H9 (cell line): ENCODE measurements around the gene E2F1. TPM values are rescaled to one million over a fixed set of nuclear protein-coding genes. Genes with fewer than 3 reads are reported as not detected.
A peak's percentile ranks its signal among the peaks of the same experiment; 100 is the strongest.

ENCODE experiments used
- DNase-seq: peaks from one replicate; pipeline ENCODE4 v3.0.0-alpha.2; 2017
- H2AFZ ChIP-seq: one replicate; pipeline ENCODE4 v1.6.1; 2013; ENCODE audit warnings: mild to moderate bottlenecking, low read length, control low read depth, moderate library complexity
- H2AK5ac ChIP-seq: 2 replicates; pipeline ENCODE4 v1.6.1; 2013; ENCODE audit warnings: low read length, control low read depth, mixed read lengths; ENCODE audit not compliant: insufficient read length
- H2BK120ac ChIP-seq: one replicate; pipeline ENCODE4 v1.6.1; 2013; ENCODE audit warnings: low read depth, mild to moderate bottlenecking, low read length, control low read depth, inconsistent platforms; ENCODE audit not compliant: poor library complexity, severe bottlenecking
- H2BK12ac ChIP-seq: 2 replicates; pipeline ENCODE4 v1.6.1; 2013; ENCODE audit warnings: low read length, control low read depth, mixed read lengths, low read depth; ENCODE audit not compliant: insufficient read length
- H2BK15ac ChIP-seq: 2 replicates; pipeline ENCODE4 v1.6.1; 2013; ENCODE audit warnings: low read depth, low read length, control low read depth
- H2BK20ac ChIP-seq: one replicate; pipeline ENCODE4 v1.6.1; 2013; ENCODE audit warnings: low read depth, mild to moderate bottlenecking, low read length, control low read depth, inconsistent platforms; ENCODE audit not compliant: poor library complexity, severe bottlenecking
- H2BK5ac ChIP-seq: 2 replicates; pipeline ENCODE4 v1.6.1; 2013; ENCODE audit warnings: low read length, control low read depth, mixed read lengths; ENCODE audit not compliant: insufficient read length
- H3K14ac ChIP-seq: 2 replicates; pipeline ENCODE4 v1.6.1; 2013; ENCODE audit warnings: low read length, control low read depth; ENCODE audit not compliant: insufficient read depth
- H3K18ac ChIP-seq: 2 replicates; pipeline ENCODE4 v1.6.1; 2013; ENCODE audit warnings: low read depth, mild to moderate bottlenecking, mixed read lengths, low read length, control low read depth; ENCODE audit not compliant: insufficient read length
- H3K23ac ChIP-seq: 2 replicates; pipeline ENCODE4 v1.6.1; 2013; ENCODE audit warnings: low read length, control low read depth, mixed read lengths, low read depth; ENCODE audit not compliant: insufficient read length
- H3K23me2 ChIP-seq: 2 replicates; pipeline ENCODE4 v1.6.1; 2013; ENCODE audit warnings: low read depth, mild to moderate bottlenecking, mixed read lengths, low read length, control low read depth; ENCODE audit not compliant: insufficient read length, poor library complexity, severe bottlenecking
- H3K27ac ChIP-seq: 2 replicates; pipeline ENCODE4 v1.5.1; 2013; ENCODE audit warnings: low read length, control low read depth, mixed read lengths, low read depth; ENCODE audit not compliant: insufficient read length
- H3K27me3 ChIP-seq: 2 replicates; pipeline ENCODE4 v1.6.1; 2013; ENCODE audit warnings: low read length, control low read depth, inconsistent platforms; ENCODE audit not compliant: insufficient read depth
- H3K4ac ChIP-seq: 2 replicates; pipeline ENCODE4 v1.6.1; 2013; ENCODE audit warnings: low read depth, mild to moderate bottlenecking, control low read depth, inconsistent platforms, low read length, moderate library complexity
- H3K4me1 ChIP-seq: 2 replicates; pipeline ENCODE4 v1.6.1; 2013; ENCODE audit warnings: low read length, control low read depth, inconsistent platforms; ENCODE audit not compliant: insufficient read depth
- H3K4me2 ChIP-seq: 2 replicates; pipeline ENCODE4 v1.6.1; 2013; ENCODE audit warnings: low read length, control low read depth, mixed read lengths; ENCODE audit not compliant: insufficient read length, insufficient read depth
- H3K56ac ChIP-seq: 2 replicates; pipeline ENCODE4 v1.6.1; 2013; ENCODE audit warnings: low read depth, mild to moderate bottlenecking, mixed read lengths, low read length, control low read depth; ENCODE audit not compliant: insufficient read length
- H3K79me1 ChIP-seq: 2 replicates; pipeline ENCODE4 v1.6.1; 2013; ENCODE audit warnings: low read depth, mild to moderate bottlenecking, moderate library complexity, low read length, control low read depth, inconsistent platforms; ENCODE audit not compliant: insufficient read depth, poor library complexity, severe bottlenecking
- H3K79me2 ChIP-seq: 2 replicates; pipeline ENCODE4 v1.6.1; 2013; ENCODE audit warnings: low read length, control low read depth, inconsistent platforms; ENCODE audit not compliant: insufficient read depth
- H3K9ac ChIP-seq: 2 replicates; pipeline ENCODE4 v1.6.1; 2013; ENCODE audit warnings: low read length, control low read depth, mixed read lengths; ENCODE audit not compliant: insufficient read length; ENCODE audit errors: extremely low read depth
- H3K9me3 ChIP-seq: one replicate; pipeline ENCODE4 v1.6.1; 2013; ENCODE audit warnings: low read depth, low read length, inconsistent platforms; ENCODE audit not compliant: control insufficient read depth
- H3T11ph ChIP-seq: one replicate; pipeline ENCODE4 v1.6.1; 2013; ENCODE audit warnings: mild to moderate bottlenecking, low read length, control low read depth, inconsistent platforms
- H4K20me1 ChIP-seq: one replicate; pipeline ENCODE4 v1.6.1; 2013; ENCODE audit not compliant: control insufficient read depth, insufficient read length, insufficient read depth
- H4K5ac ChIP-seq: 2 replicates; pipeline ENCODE4 v1.6.1; 2013; ENCODE audit warnings: low read depth, mild to moderate bottlenecking, mixed read lengths, low read length, control low read depth; ENCODE audit not compliant: insufficient read length
- H4K8ac ChIP-seq: replicated peaks from 2 replicates; pipeline ENCODE4 v1.6.1; 2013; ENCODE audit warnings: low read length, control low read depth, mixed read lengths, low read depth; ENCODE audit not compliant: insufficient read length
- H4K91ac ChIP-seq: 2 replicates; pipeline ENCODE4 v1.6.1; 2013; ENCODE audit warnings: low read depth, mild to moderate bottlenecking, moderate library complexity, mixed read lengths, low read length, control low read depth; ENCODE audit not compliant: insufficient read length
- H3K27ac Mint-ChIP-seq, 3 experiments: 2 replicates in 2 of 3; 3 replicates in 1 of 3; pipeline ENCODE4 v1.8.0; 2020 to 2021; ENCODE audit warnings: mixed read lengths in 3 of 3, mild to moderate bottlenecking in 1 of 3, moderate library complexity in 1 of 3
- H3K27me3 Mint-ChIP-seq: 2 replicates; pipeline ENCODE4 v1.8.0; 2021; ENCODE audit warnings: low read depth, mild to moderate bottlenecking, moderate library complexity, mixed read lengths
- H3K36me3 Mint-ChIP-seq, 3 experiments: 2 replicates in 2 of 3; 3 replicates in 1 of 3; pipeline ENCODE4 v1.8.0; 2020 to 2021; ENCODE audit warnings: low read depth in 3 of 3, mixed read lengths in 3 of 3; ENCODE audit not compliant: insufficient read depth in 1 of 3
- H3K4me1 Mint-ChIP-seq, 2 experiments: 2 replicates each; pipeline ENCODE4 v1.8.0; 2020; ENCODE audit warnings: mixed read lengths in 2 of 2
- H3K4me3 Mint-ChIP-seq, 2 experiments: 2 replicates in 1 of 2; 3 replicates in 1 of 2; pipeline ENCODE4 v1.8.0; 2020 to 2021; ENCODE audit warnings: mild to moderate bottlenecking in 2 of 2, mixed read lengths in 2 of 2, moderate library complexity in 1 of 2
- H3K9me3 Mint-ChIP-seq, 2 experiments: 2 replicates in 1 of 2; 3 replicates in 1 of 2; pipeline ENCODE4 v1.8.0; 2020; ENCODE audit warnings: mild to moderate bottlenecking in 2 of 2, mixed read lengths in 2 of 2, moderate library complexity in 1 of 2
- WGBS: extraction: QIAGEN DNeasy Blood & Tissue Kit; methylation state at CpG from one replicate; pipeline ENCODE4 v1.1.7; 2013; ENCODE audit warnings: missing lambda C conversion rate, low lambda C conversion rate, mixed read lengths; ENCODE audit not compliant: insufficient read length; ENCODE audit errors: extremely low coverage; 5-methylcytosine and 5-hydroxymethylcytosine counted together
- total RNA-seq: library from RNA; stranded (reverse); gene quantifications from 2 replicates; pipeline ENCODE4 v1.2.1, GENCODE V29; 2021
- TF ChIP-seq, protein P1 (sequence below): fragments of 200-600 bp; sonication (generic); conservative IDR thresholded peaks from 3 replicates; pipeline ENCODE4 v1.8.0; 2021; ENCODE audit warnings: antibody characterized with exemption, mild to moderate bottlenecking

Gene E2F1
- total RNA-seq, 1 experiment from 2014 or later: 58.7 TPM

DNA sequence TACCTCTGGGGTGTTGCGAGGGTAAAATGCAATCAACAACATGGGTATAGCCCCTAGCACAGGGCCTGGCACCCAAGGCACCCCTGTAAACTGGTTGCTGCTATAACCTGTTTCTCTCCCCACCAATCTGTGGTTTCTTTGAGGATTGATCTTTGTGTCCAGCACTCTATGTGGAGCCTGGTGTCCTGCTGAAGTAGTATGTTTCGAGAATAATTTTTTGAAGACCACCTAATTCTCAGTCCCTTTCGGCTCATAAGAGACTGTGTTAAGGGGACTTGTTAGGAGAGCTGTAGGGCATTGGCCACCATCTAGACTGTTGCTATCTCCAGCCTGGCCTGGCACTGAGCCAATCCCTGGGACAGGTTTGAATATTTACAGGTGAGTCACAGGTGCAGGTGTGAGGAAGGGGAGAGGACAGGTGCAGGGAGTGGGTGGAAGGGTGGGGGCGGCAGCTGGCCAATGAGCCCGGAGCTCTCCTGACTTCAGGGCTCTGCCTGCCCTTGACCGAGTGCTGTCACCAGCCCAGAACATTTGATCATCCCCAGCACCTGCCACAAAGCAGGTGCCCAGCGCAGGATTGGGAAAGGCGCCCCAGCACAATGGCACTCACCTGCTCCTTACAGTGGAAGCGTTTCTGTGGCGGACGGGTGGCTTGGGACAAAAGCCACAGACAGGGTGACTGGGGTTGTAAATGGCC, 32.1 kb downstream of the E2F1 start:
- peak overlapping the region in 2 of 3 experiments; percentile 22 to 85; a peak in 2 of 7 replicates for H3K27ac Mint-ChIP-seq
- H3K9me3 Mint-ChIP-seq: no peaks in the 10 kb centered on the region; a peak in 1 of 5 replicates
- no peak overlapping the region for H2AFZ ChIP-seq
- no peak overlapping the region for H3K4me2 ChIP-seq
- H3K23me2 ChIP-seq: no peaks in the 10 kb centered on the region
- no peak overlapping the region for H2BK20ac ChIP-seq
- H2AK5ac ChIP-seq: no peak overlapping the region
- no peak overlapping the region for H4K8ac ChIP-seq
- H3K18ac ChIP-seq: no peak overlapping the region
- no peak overlapping the region for H4K91ac ChIP-seq
- H3K36me3 Mint-ChIP-seq: peaks cover 0 to 28% (median 3%) of the 10 kb centered on the region in 3 experiments; a peak in 5 of 7 replicates
- H3K9ac ChIP-seq: no peak overlapping the region
- no peak overlapping the region for H3T11ph ChIP-seq
- no peak overlapping the region for H3K4me3 Mint-ChIP-seq
- no peak overlapping the region for H2BK15ac ChIP-seq
- no peak overlapping the region for H3K56ac ChIP-seq
- H3K4me1 Mint-ChIP-seq: peaks cover 28 to 30% of the 10 kb centered on the region in 2 experiments
- H4K5ac ChIP-seq: no peak overlapping the region
- H3K27me3 Mint-ChIP-seq: no peaks in the 10 kb centered on the region
- H3K79me2 ChIP-seq: no peaks in the 10 kb centered on the region
- H4K20me1 ChIP-seq: no peaks in the 10 kb centered on the region
- H2BK12ac ChIP-seq: no peak overlapping the region
- no peak overlapping the region for H3K4ac ChIP-seq
- TF ChIP-seq, protein P1, sequence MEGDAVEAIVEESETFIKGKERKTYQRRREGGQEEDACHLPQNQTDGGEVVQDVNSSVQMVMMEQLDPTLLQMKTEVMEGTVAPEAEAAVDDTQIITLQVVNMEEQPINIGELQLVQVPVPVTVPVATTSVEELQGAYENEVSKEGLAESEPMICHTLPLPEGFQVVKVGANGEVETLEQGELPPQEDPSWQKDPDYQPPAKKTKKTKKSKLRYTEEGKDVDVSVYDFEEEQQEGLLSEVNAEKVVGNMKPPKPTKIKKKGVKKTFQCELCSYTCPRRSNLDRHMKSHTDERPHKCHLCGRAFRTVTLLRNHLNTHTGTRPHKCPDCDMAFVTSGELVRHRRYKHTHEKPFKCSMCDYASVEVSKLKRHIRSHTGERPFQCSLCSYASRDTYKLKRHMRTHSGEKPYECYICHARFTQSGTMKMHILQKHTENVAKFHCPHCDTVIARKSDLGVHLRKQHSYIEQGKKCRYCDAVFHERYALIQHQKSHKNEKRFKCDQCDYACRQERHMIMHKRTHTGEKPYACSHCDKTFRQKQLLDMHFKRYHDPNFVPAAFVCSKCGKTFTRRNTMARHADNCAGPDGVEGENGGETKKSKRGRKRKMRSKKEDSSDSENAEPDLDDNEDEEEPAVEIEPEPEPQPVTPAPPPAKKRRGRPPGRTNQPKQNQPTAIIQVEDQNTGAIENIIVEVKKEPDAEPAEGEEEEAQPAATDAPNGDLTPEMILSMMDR: no peak
- no peaks in the 10 kb centered on the region for H3K4me1 ChIP-seq
- no peaks in the 10 kb centered on the region for H3K9me3 ChIP-seq
- DNase-seq: peak; percentile 77
- H3K79me1 ChIP-seq: no peaks in the 10 kb centered on the region
- no peak overlapping the region for H2BK120ac ChIP-seq
- no peak overlapping the region for H3K23ac ChIP-seq
- no peak overlapping the region for H3K27ac ChIP-seq
- H3K27me3 ChIP-seq: no peaks in the 10 kb centered on the region
- no peak overlapping the region for H3K14ac ChIP-seq
- no peak overlapping the region for H2BK5ac ChIP-seq
- no CpG with 5 or more reads among the region's 11 CpGs for WGBS
